NAMALWA (cell line): ENCODE data around the gene AAMDC.

Source experiments
- DNase-seq: peaks from one replicate; pipeline ENCODE4 v3.0.0-alpha.2; 2015; ENCODE audit warnings: low spot score

The AAMDC gene

GRCh38 chr11:77820565-77821348, at the start of gene AAMDC, which contains the start of gene RSF1:
AAMDC (plus strand) TSS chr11:77821144; CDS start chr11:77842497, 21,353 bp downstream.
RSF1 (minus strand) TSS chr11:77820722; CDS start chr11:77820714, 8 bp downstream.
- peak; percentile 98 for DNase-seq

GRCh38 chr11:77775936-77776335, 45.0 kb upstream of the AAMDC start:
- no peak for DNase-seq

GRCh38 chr11:77776455-77776854, 44.5 kb upstream of the AAMDC start:
- peak; percentile 63 for DNase-seq

GRCh38 chr11:77778118-77778517, 42.8 kb upstream of the AAMDC start:
- DNase-seq, result no peak

- DNase-seq, result no peak
Measured at GRCh38 chr11:77778549-77778948, 42.4 kb upstream of the AAMDC start.

- no peak for DNase-seq
Measured at GRCh38 chr11:77779935-77780334, 41.0 kb upstream of the AAMDC start.

GRCh38 chr11:77783025-77783424, 37.9 kb upstream of the AAMDC start:
- DNase-seq, result no peak

GRCh38 chr11:77784572-77784971, 36.4 kb upstream of the AAMDC start:
- no peak for DNase-seq

- no peak for DNase-seq
Measured at GRCh38 chr11:77789061-77789730, 31.7 kb upstream of the AAMDC start.

- no peak for DNase-seq
Measured at GRCh38 chr11:77789731-77790476, 31.0 kb upstream of the AAMDC start.

- no peak for DNase-seq
Measured at GRCh38 chr11:77791301-77791700, 29.6 kb upstream of the AAMDC start.

GRCh38 chr11:77793972-77794371, 27.0 kb upstream of the AAMDC start:
- DNase-seq, result no peak

GRCh38 chr11:77799338-77799737, 21.6 kb upstream of the AAMDC start:
- no peak for DNase-seq

- DNase-seq, result no peak
Measured at GRCh38 chr11:77800449-77800848, 20.5 kb upstream of the AAMDC start.

- no peak for DNase-seq
Measured at GRCh38 chr11:77801477-77801876, 19.5 kb upstream of the AAMDC start.

- DNase-seq, result no peak
Measured at GRCh38 chr11:77806415-77806814, 14.5 kb upstream of the AAMDC start.

GRCh38 chr11:77806993-77807392, 14.0 kb upstream of the AAMDC start:
- no peak for DNase-seq

- no peak for DNase-seq
Measured at GRCh38 chr11:77813256-77813655, 7.7 kb upstream of the AAMDC start.

GRCh38 chr11:77814848-77815247, 6.1 kb upstream of the AAMDC start:
- DNase-seq, result no peak

- no peak for DNase-seq
Measured at GRCh38 chr11:77815459-77815858, 5.5 kb upstream of the AAMDC start.

- DNase-seq, result peak; percentile 95
Measured at GRCh38 chr11:77819411-77819920, 1.5 kb upstream of the AAMDC start.

GRCh38 chr11:77819921-77820564, 901 bp upstream of the AAMDC start:
- DNase-seq, result peak; percentile 42
